Body of pancreas (tissue), 4 donors: Measurements from ENCODE around the gene CHST9. TPM values are rescaled to one million over a fixed set of nuclear protein-coding genes. Genes with fewer than 3 reads are reported as not detected.

Experiments used
- ATAC-seq: fragments of 150-250 bp; one replicate; pipeline ENCODE4 v1.9.1; 2016
- DNase-seq, 4 donors: peaks; one replicate each; pipeline ENCODE4 v3.0.0-alpha.2; 2019
- H3K27ac ChIP-seq, 4 donors: fragments of 200-600 bp; sonication (generic); 1 replicate in 3 of 4; 2 replicates in 1 of 4; pipeline versions ENCODE4 v1.5.1 to v1.6.1; 2016 to 2019; ENCODE audit warnings: mild to moderate bottlenecking in 1 of 4, mixed read lengths in 1 of 4, moderate library complexity in 1 of 4
- H3K27me3 ChIP-seq, 2 donors: fragments of 200-600 bp; sonication (generic); one replicate each; pipeline ENCODE4 v1.6.0; 2016; ENCODE audit warnings: mild to moderate bottlenecking in 1 of 2
- H3K36me3 ChIP-seq, 2 donors: fragments of 200-600 bp; sonication (generic); replicated peaks in 1 of 2; 2 replicates each; pipeline ENCODE4 v1.5.1; 2016; ENCODE audit warnings: low read depth in 2 of 2; ENCODE audit not compliant: insufficient read depth in 1 of 2
- H3K4me1 ChIP-seq: fragments of 200-600 bp; sonication (generic); one replicate; pipeline ENCODE4 v1.6.0; 2016
- H3K4me3 ChIP-seq, 2 donors: fragments of 200-600 bp; sonication (generic); 1 replicate in 1 of 2; 2 replicates in 1 of 2; pipeline ENCODE4 v1.5.1; 2016 to 2019
- H3K9me3 ChIP-seq, 3 donors: fragments of 200-600 bp; sonication (generic); 1 replicate in 2 of 3; 2 replicates in 1 of 3; pipeline ENCODE4 v1.5.1; 2016
- POLR2A ChIP-seq, 3 donors: fragments of 450-650 bp; IDR thresholded peaks; one replicate each; pipeline ENCODE4 v1.6.1; 2016; ENCODE audit warnings: antibody characterized with exemption in 3 of 3, mild to moderate bottlenecking in 2 of 3
- WGBS, 2 donors: methylation state at CpG; one replicate each; pipeline ENCODE4 v1.1.5; 2017; 5-methylcytosine and 5-hydroxymethylcytosine counted together
- intact Hi-C: fragments of 100-400 bp; cut with DNase I; formaldehyde crosslinking; loops from one replicate; pipeline ENCODE4 v1.15.1; 2023
- total RNA-seq, 2 donors: library from RNA; depleted of rRNA; stranded (reverse); fragments of >200 nt; gene quantifications; one replicate each; pipeline ENCODE4 v1.1.0, GENCODE V29; 2016
- TF ChIP-seq, protein P1 (sequence below), 7 experiments: fragments of 450-650 bp in 4 of 7; fragments of 200-600 bp in 3 of 7; sonication (generic) in 3 of 7; IDR thresholded peaks; one replicate each; pipeline ENCODE4 v1.5.1; 2016 to 2019; ENCODE audit warnings: antibody characterized with exemption in 7 of 7

CHST9 gene
- total RNA-seq, 2 donors from 2014 or later, result 4.3 to 6.7 TPM

- Histone ChIP-seq H3K9me3 (no peaks in the 10 kb centered on the region), H3K4me1 (no peaks in the 10 kb centered on the region), H3K36me3 (no peaks in the 10 kb centered on the region), H3K27ac (no peak overlapping the region), H3K27me3 (no peaks in the 10 kb centered on the region), H3K4me3 (no peak overlapping the region)
- TF ChIP-seq POLR2A (IDR thresholded peaks at IDR 0.05), result no peak
- TF ChIP-seq, protein P1, sequence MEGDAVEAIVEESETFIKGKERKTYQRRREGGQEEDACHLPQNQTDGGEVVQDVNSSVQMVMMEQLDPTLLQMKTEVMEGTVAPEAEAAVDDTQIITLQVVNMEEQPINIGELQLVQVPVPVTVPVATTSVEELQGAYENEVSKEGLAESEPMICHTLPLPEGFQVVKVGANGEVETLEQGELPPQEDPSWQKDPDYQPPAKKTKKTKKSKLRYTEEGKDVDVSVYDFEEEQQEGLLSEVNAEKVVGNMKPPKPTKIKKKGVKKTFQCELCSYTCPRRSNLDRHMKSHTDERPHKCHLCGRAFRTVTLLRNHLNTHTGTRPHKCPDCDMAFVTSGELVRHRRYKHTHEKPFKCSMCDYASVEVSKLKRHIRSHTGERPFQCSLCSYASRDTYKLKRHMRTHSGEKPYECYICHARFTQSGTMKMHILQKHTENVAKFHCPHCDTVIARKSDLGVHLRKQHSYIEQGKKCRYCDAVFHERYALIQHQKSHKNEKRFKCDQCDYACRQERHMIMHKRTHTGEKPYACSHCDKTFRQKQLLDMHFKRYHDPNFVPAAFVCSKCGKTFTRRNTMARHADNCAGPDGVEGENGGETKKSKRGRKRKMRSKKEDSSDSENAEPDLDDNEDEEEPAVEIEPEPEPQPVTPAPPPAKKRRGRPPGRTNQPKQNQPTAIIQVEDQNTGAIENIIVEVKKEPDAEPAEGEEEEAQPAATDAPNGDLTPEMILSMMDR (IDR thresholded peaks at IDR 0.05), result no peak
- ATAC-seq (peak; percentile 30), DNase-seq (no peak)
- 45% methylated on average over 5 of the region's 5 CpGs for WGBS, 2 donors
- intact Hi-C loops, result no loop called here
Measured at GRCh38 chr18:26909599-26910290, 275.4 kb downstream of the CHST9 start.

GRCh38 chr18:26908906-26909305, 276.2 kb downstream of the CHST9 start:
- no peaks in the 10 kb centered on the region for H3K36me3 ChIP-seq
- intact Hi-C loops, result no loop called here
- no peak overlapping the region for H3K4me3 ChIP-seq
- 54 to 70% methylated on average over 3 of the region's 3 CpGs for WGBS, 2 donors
- no peaks in the 10 kb centered on the region for H3K9me3 ChIP-seq
- no peaks in the 10 kb centered on the region for H3K4me1 ChIP-seq
- DNase-seq (no peak), ATAC-seq (no peak)
- H3K27ac ChIP-seq, result no peak overlapping the region
- TF ChIP-seq, protein P1 (IDR thresholded peaks at IDR 0.05), result no peak
- TF ChIP-seq POLR2A (IDR thresholded peaks at IDR 0.05), result no peak
- H3K27me3 ChIP-seq, result no peaks in the 10 kb centered on the region

GRCh38 chr18:26902291-26902690, 282.8 kb downstream of the CHST9 start:
- H3K4me1 ChIP-seq, result no peaks in the 10 kb centered on the region
- ATAC-seq, result no peak
- no peaks in the 10 kb centered on the region for H3K36me3 ChIP-seq
- H3K4me3 ChIP-seq, result no peak overlapping the region
- DNase-seq, result no peak
- TF ChIP-seq, protein P1 (IDR thresholded peaks at IDR 0.05), result no peak
- TF ChIP-seq POLR2A (IDR thresholded peaks at IDR 0.05), result no peak
- H3K27ac ChIP-seq, result no peak overlapping the region
- intact Hi-C loops, result no loop called here
- WGBS, 2 donors, result 81 to 86% methylated on average over 5 of the region's 5 CpGs
- H3K27me3 ChIP-seq, result no peaks in the 10 kb centered on the region
- H3K9me3 ChIP-seq, result no peaks in the 10 kb centered on the region

- ATAC-seq, result no peak
- Histone ChIP-seq H3K4me1 (no peaks in the 10 kb centered on the region), H3K4me3 (no peak overlapping the region), H3K27ac (no peak overlapping the region), H3K27me3 (no peaks in the 10 kb centered on the region), H3K36me3 (no peaks in the 10 kb centered on the region), H3K9me3 (no peaks in the 10 kb centered on the region)
- intact Hi-C loops, result no loop called here
- no peak for DNase-seq
- TF ChIP-seq, protein P1 (IDR thresholded peaks at IDR 0.05), result no peak
- TF ChIP-seq POLR2A (IDR thresholded peaks at IDR 0.05), result no peak
Measured at GRCh38 chr18:26901020-26901419, 284.1 kb downstream of the CHST9 start.

- ATAC-seq (no peak), DNase-seq (no peak)
- Histone ChIP-seq H3K36me3 (no peaks in the 10 kb centered on the region), H3K27ac (no peak overlapping the region), H3K27me3 (no peaks in the 10 kb centered on the region), H3K4me1 (no peaks in the 10 kb centered on the region), H3K9me3 (no peaks in the 10 kb centered on the region), H3K4me3 (no peak overlapping the region)
- 33 to 34% methylated on average over 1 of the region's 1 CpG for WGBS, 2 donors
- TF ChIP-seq, protein P1 (IDR thresholded peaks at IDR 0.05), result no peak
- no peak for TF ChIP-seq POLR2A (IDR thresholded peaks at IDR 0.05)
- intact Hi-C loops, result no loop called here
Measured at GRCh38 chr18:26894426-26894825, 290.7 kb downstream of the CHST9 start.
